ENCODE measurements around the gene SAV1.
A peak's percentile ranks its signal among the peaks of the same experiment; 100 is the strongest.

The SAV1 gene

GRCh38 chr14:50677527-50678063, 9.5 kb upstream of the SAV1 start:
- in situ Hi-C loops (cut with HindIII; ENCODE audit: low pct_ligation_motif_present, low sequenced_read_pairs): no loop called here
- DNase-seq: peak; percentile 39
- Histone ChIP-seq H3K27ac (peak overlapping the region; percentile 69), H3K4me3 (ENCODE audit: low read depth, low read length) (peak overlapping the region; percentile 35), H3K36me3 (replicated peaks) (no peaks in the 10 kb centered on the region), H3K27me3 (replicated peaks) (no peaks in the 10 kb centered on the region)
- TF ChIP-seq CTCF (IDR thresholded peaks at IDR 0.05; ENCODE audit: low read depth, low read length, missing control alignments): no peak

- no peaks in the 10 kb centered on the region for H3K27me3 ChIP-seq (replicated peaks)
- in situ Hi-C loops (cut with HindIII; ENCODE audit: low pct_ligation_motif_present, low sequenced_read_pairs): no loop called here
- no peaks in the 10 kb centered on the region for H3K36me3 ChIP-seq (replicated peaks)
- H3K27ac ChIP-seq: peak overlapping the region; percentile 69
- DNase-seq: no peak
- no peak for TF ChIP-seq CTCF (IDR thresholded peaks at IDR 0.05; ENCODE audit: low read depth, low read length, missing control alignments)
- H3K4me3 ChIP-seq (ENCODE audit: low read depth, low read length): no peak overlapping the region
Measured at GRCh38 chr14:50676814-50677516, 8.9 kb upstream of the SAV1 start.

GRCh38 chr14:50675597-50675996, 7.5 kb upstream of the SAV1 start:
- Histone ChIP-seq H3K4me3 (ENCODE audit: low read depth, low read length) (no peak overlapping the region), H3K27ac (no peak overlapping the region), H3K36me3 (replicated peaks) (no peaks in the 10 kb centered on the region), H3K27me3 (replicated peaks) (no peaks in the 10 kb centered on the region)
- no peak for TF ChIP-seq CTCF (IDR thresholded peaks at IDR 0.05; ENCODE audit: low read depth, low read length, missing control alignments)
- no peak for DNase-seq
- in situ Hi-C loops (cut with HindIII; ENCODE audit: low pct_ligation_motif_present, low sequenced_read_pairs): no loop called here

GRCh38 chr14:50670866-50671256, 2.8 kb upstream of the SAV1 start:
- Histone ChIP-seq H3K27me3 (replicated peaks) (no peaks in the 10 kb centered on the region), H3K4me3 (ENCODE audit: low read depth, low read length) (no peak overlapping the region), H3K27ac (no peak overlapping the region), H3K36me3 (replicated peaks) (no peaks in the 10 kb centered on the region)
- in situ Hi-C loops (cut with HindIII; ENCODE audit: low pct_ligation_motif_present, low sequenced_read_pairs): no loop called here
- no peak for DNase-seq
- TF ChIP-seq CTCF (IDR thresholded peaks at IDR 0.05; ENCODE audit: low read depth, low read length, missing control alignments): no peak

GRCh38 chr14:50670196-50670865, 2.2 kb upstream of the SAV1 start:
- in situ Hi-C loops (cut with HindIII; ENCODE audit: low pct_ligation_motif_present, low sequenced_read_pairs): no loop called here
- Histone ChIP-seq H3K27ac (no peak overlapping the region), H3K4me3 (ENCODE audit: low read depth, low read length) (no peak overlapping the region), H3K27me3 (replicated peaks) (no peaks in the 10 kb centered on the region), H3K36me3 (replicated peaks) (no peaks in the 10 kb centered on the region)
- DNase-seq: no peak
- TF ChIP-seq CTCF (IDR thresholded peaks at IDR 0.05; ENCODE audit: low read depth, low read length, missing control alignments): no peak
